ENCODE measurements around the gene NDUFA8. TPM values are rescaled to one million over a fixed set of nuclear protein-coding genes. Genes with fewer than 3 reads are reported as not detected.

NDUFA8 gene
- total RNA-seq, 1 experiment from 2014 or later, result 105 TPM

- ChIA-PET CTCF (interaction anchor here (0.6 kb wide), 1 partner anchor 193 kb away, joined by 3 read pairs; no protein-coding TSS in a partner anchor), POLR2A (ENCODE audit: low non-redundant PET) (interaction anchor here (0.6 kb wide), 1 partner anchor 1543 kb away, joined by 3 read pairs; no protein-coding TSS in a partner anchor)
- H3K27ac ChIP-seq (ENCODE audit: low read depth, low read length, poor library complexity, severe bottlenecking), result no peak overlapping the region
- H3K9me3 ChIP-seq (ENCODE audit: low read depth, low read length, poor library complexity, severe bottlenecking), result no peaks in the 10 kb centered on the region
- no peak for TF ChIP-seq EZH2 (IDR thresholded peaks at IDR 0.05; ENCODE audit: borderline replicate concordance, low read depth, low read length, poor library complexity, severe bottlenecking)
- no peak for TF ChIP-seq CTCF (conservative IDR thresholded peaks at IDR 0.05; ENCODE audit: low read depth, low read length)
- DNase-seq (ENCODE audit: low spot score), result no peak
- no peak overlapping the region for H3K4me3 ChIP-seq (ENCODE audit: low read depth, low read length, poor library complexity, severe bottlenecking)
- intact Hi-C loops (cut with micrococcal nuclease; ENCODE audit: unreplicated experiment), result no loop called here
- BruUV-seq (replicated peaks), result no TSS peak
- H3K4me1 ChIP-seq (ENCODE audit: insufficient read depth, low read length, poor library complexity, severe bottlenecking), result peaks cover 5% of the 10 kb centered on the region
- H3K27me3 ChIP-seq (replicated peaks; ENCODE audit: insufficient read depth, low read depth, low read length, poor library complexity), result no peaks in the 10 kb centered on the region
- H3K36me3 ChIP-seq (ENCODE audit: insufficient read depth, low read length, poor library complexity, severe bottlenecking), result no peaks in the 10 kb centered on the region
Observed at GRCh38 chr9:122135529-122135859, 24.1 kb downstream of the NDUFA8 start.

DNA sequence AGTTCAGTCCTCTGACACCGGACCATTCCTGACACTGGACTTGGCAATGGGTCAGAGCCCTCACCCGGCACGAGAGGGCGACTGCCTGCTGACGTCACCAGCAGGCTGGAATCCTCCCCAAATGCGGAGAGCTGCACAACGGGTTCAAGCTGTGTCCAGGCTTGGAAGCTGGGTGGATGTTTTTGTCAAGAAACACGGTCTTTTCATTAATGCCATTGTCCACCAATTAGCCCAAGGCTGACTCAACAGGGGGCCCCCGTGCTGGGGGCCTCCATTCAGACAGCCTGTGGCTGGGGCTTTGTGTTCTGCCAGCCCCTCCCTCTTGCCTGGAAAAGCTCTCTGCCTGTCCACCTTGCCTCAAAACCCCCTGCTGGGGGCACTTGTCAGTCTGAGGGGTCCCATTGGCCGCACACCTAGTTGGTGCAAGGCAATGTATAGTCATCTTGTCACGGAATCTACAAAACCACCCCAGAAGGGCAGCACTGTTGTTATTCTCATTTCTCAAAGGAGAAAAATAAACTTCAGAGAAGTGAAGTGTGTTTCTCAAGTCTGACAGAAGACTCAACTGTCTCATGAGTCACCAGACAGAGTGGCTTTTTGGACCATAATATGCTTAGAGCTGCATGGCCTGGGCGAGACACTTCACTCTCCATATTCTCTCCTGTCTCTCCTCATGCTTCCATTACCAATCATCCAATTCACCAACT is 24.6 kb downstream of the NDUFA8 start:
- TF ChIP-seq CTCF (conservative IDR thresholded peaks at IDR 0.05; ENCODE audit: low read depth, low read length) (no peak), EZH2 (IDR thresholded peaks at IDR 0.05; ENCODE audit: borderline replicate concordance, low read depth, low read length, poor library complexity, severe bottlenecking) (no peak)
- peaks cover 5% of the 10 kb centered on the region for H3K4me1 ChIP-seq (ENCODE audit: insufficient read depth, low read length, poor library complexity, severe bottlenecking)
- H3K27ac ChIP-seq (ENCODE audit: low read depth, low read length, poor library complexity, severe bottlenecking), result no peak overlapping the region
- no peak overlapping the region for H3K4me3 ChIP-seq (ENCODE audit: low read depth, low read length, poor library complexity, severe bottlenecking)
- POLR2A ChIA-PET (ENCODE audit: low non-redundant PET), result interaction anchor here (0.6 kb wide), 1 partner anchor 1544 kb away, joined by 3 read pairs; no protein-coding TSS in a partner anchor
- no peaks in the 10 kb centered on the region for H3K36me3 ChIP-seq (ENCODE audit: insufficient read depth, low read length, poor library complexity, severe bottlenecking)
- intact Hi-C loops (cut with micrococcal nuclease; ENCODE audit: unreplicated experiment), result no loop called here
- H3K27me3 ChIP-seq (replicated peaks; ENCODE audit: insufficient read depth, low read depth, low read length, poor library complexity), result no peaks in the 10 kb centered on the region
- no peaks in the 10 kb centered on the region for H3K9me3 ChIP-seq (ENCODE audit: low read depth, low read length, poor library complexity, severe bottlenecking)
- CTCF ChIA-PET, result interaction anchor here (0.6 kb wide), 1 partner anchor 193 kb away, joined by 3 read pairs; no protein-coding TSS in a partner anchor
- no TSS peak for BruUV-seq (replicated peaks)
- no peak for DNase-seq (ENCODE audit: low spot score)

GRCh38 chr9:122133984-122134535 is 25.5 kb downstream of the NDUFA8 start:
- no TSS peak for BruUV-seq (replicated peaks)

More at GRCh38 chr9:122133984-122134535, 25.5 kb downstream of the NDUFA8 start:
- no peaks in the 10 kb centered on the region for H3K9me3 ChIP-seq (ENCODE audit: low read depth, low read length, poor library complexity, severe bottlenecking)
- H3K27me3 ChIP-seq (replicated peaks; ENCODE audit: insufficient read depth, low read depth, low read length, poor library complexity), result no peaks in the 10 kb centered on the region
- intact Hi-C loops (cut with micrococcal nuclease; ENCODE audit: unreplicated experiment), result no loop called here
- peaks cover 5% of the 10 kb centered on the region for H3K4me1 ChIP-seq (ENCODE audit: insufficient read depth, low read length, poor library complexity, severe bottlenecking)
- ChIA-PET POLR2A (ENCODE audit: low non-redundant PET) (no interaction called here), CTCF (no interaction called here)
- no peak for DNase-seq (ENCODE audit: low spot score)
- H3K4me3 ChIP-seq (ENCODE audit: low read depth, low read length, poor library complexity, severe bottlenecking), result no peak overlapping the region
- H3K27ac ChIP-seq (ENCODE audit: low read depth, low read length, poor library complexity, severe bottlenecking), result no peak overlapping the region
- no peak for TF ChIP-seq EZH2 (IDR thresholded peaks at IDR 0.05; ENCODE audit: borderline replicate concordance, low read depth, low read length, poor library complexity, severe bottlenecking)
- TF ChIP-seq CTCF (conservative IDR thresholded peaks at IDR 0.05; ENCODE audit: low read depth, low read length), result no peak
- no peaks in the 10 kb centered on the region for H3K36me3 ChIP-seq (ENCODE audit: insufficient read depth, low read length, poor library complexity, severe bottlenecking)
